Measurements from ENCODE around the gene CENPF.

CENPF gene

DNA sequence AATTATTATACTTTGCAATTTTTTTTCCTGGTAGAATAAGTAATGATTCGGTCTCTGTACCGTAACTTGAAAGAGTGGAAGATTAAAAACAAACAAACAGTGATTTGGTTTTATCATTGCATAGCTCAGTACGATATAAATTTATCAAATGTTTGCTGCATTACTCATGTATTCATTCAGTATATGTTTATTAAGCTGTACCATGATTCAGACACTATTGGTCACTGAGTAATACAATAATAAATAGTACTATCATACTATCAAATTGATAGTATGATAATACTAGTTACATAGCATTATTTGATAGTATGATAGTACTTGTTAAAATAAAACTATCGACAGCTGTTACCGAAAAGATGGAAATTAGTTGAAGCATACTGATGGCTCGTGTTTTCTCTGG lies 12.1 kb downstream of the CENPF start:
- H3K4me3 ChIP-seq (ENCODE audit: control insufficient read depth, low read depth, low read length), result no peak overlapping the region
- DNase-seq (ENCODE audit: low read depth), result no peak

GRCh38 chr1:214615871-214616270 lies 12.9 kb downstream of the CENPF start:
- TF ChIP-seq, protein P1, sequence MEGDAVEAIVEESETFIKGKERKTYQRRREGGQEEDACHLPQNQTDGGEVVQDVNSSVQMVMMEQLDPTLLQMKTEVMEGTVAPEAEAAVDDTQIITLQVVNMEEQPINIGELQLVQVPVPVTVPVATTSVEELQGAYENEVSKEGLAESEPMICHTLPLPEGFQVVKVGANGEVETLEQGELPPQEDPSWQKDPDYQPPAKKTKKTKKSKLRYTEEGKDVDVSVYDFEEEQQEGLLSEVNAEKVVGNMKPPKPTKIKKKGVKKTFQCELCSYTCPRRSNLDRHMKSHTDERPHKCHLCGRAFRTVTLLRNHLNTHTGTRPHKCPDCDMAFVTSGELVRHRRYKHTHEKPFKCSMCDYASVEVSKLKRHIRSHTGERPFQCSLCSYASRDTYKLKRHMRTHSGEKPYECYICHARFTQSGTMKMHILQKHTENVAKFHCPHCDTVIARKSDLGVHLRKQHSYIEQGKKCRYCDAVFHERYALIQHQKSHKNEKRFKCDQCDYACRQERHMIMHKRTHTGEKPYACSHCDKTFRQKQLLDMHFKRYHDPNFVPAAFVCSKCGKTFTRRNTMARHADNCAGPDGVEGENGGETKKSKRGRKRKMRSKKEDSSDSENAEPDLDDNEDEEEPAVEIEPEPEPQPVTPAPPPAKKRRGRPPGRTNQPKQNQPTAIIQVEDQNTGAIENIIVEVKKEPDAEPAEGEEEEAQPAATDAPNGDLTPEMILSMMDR (IDR thresholded peaks at IDR 0.05; ENCODE audit: control insufficient read depth, insufficient read depth, low read depth, low read length, missing control alignments), result no peak
- peak; percentile 4 for DNase-seq (ENCODE audit: low read depth)
- H3K4me3 ChIP-seq (ENCODE audit: control insufficient read depth, low read depth, low read length), result no peak overlapping the region

More for the DNA sequence above, 12.1 kb downstream of the CENPF start:
- TF ChIP-seq, protein P1 (IDR thresholded peaks at IDR 0.05; ENCODE audit: control insufficient read depth, insufficient read depth, low read depth, low read length, missing control alignments), result no peak

- TF ChIP-seq, protein P1 (IDR thresholded peaks at IDR 0.05; ENCODE audit: control insufficient read depth, insufficient read depth, low read depth, low read length, missing control alignments), result no peak
- no peak for DNase-seq (ENCODE audit: low read depth)
- no peak overlapping the region for H3K4me3 ChIP-seq (ENCODE audit: control insufficient read depth, low read depth, low read length)
Observed at GRCh38 chr1:214617246-214617645, 14.3 kb downstream of the CENPF start.

GRCh38 chr1:214617843-214618242 lies 14.8 kb downstream of the CENPF start:
- no peak for DNase-seq (ENCODE audit: low read depth)
- TF ChIP-seq, protein P1 (IDR thresholded peaks at IDR 0.05; ENCODE audit: control insufficient read depth, insufficient read depth, low read depth, low read length, missing control alignments), result no peak
- H3K4me3 ChIP-seq (ENCODE audit: control insufficient read depth, low read depth, low read length), result no peak overlapping the region

GRCh38 chr1:214621236-214621635 lies 18.2 kb downstream of the CENPF start:
- TF ChIP-seq, protein P1 (IDR thresholded peaks at IDR 0.05; ENCODE audit: control insufficient read depth, insufficient read depth, low read depth, low read length, missing control alignments), result no peak
- DNase-seq (ENCODE audit: low read depth), result no peak
- H3K4me3 ChIP-seq (ENCODE audit: control insufficient read depth, low read depth, low read length), result no peak overlapping the region

DNA sequence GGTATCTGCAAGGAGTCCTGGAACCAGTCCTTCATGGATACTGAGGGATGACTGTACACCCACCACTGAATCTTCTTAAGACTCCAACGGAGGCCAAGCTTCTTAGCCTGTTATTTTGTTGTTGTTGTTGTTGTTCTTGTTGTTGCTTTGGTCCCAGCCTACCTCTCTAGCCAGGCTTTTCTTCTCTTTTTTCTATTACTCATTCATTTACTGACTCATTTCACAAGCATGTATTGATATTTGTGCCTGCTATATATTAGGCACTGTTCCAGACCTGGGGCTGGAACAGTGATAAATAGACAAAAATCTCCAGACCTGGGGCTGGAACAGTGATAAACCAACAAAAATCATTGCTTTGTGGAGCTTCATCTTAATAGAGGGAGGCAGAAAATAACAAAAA lies 20.4 kb downstream of the CENPF start:
- no peak for DNase-seq (ENCODE audit: low read depth)
- H3K4me3 ChIP-seq (ENCODE audit: control insufficient read depth, low read depth, low read length), result no peak overlapping the region
- TF ChIP-seq, protein P1 (IDR thresholded peaks at IDR 0.05; ENCODE audit: control insufficient read depth, insufficient read depth, low read depth, low read length, missing control alignments), result no peak

DNA sequence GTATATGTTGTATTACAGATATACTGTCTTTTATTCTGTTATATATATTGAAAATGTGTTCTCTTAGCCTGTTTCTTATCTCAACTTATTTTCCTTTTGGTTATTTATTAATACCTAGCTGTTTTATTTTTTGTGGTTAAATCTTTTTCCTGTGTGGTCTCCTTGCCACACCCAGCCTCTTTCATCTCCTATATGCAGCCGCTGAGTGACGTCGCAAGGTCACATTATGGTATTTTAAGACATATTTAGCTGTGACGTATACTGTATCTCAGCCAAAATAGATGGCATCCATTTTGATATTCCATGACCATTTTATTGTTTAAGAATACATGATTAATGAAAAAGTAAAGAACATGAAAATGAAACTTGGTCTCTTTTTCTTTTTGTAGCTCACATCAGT lies 29.1 kb downstream of the CENPF start:
- TF ChIP-seq, protein P1 (IDR thresholded peaks at IDR 0.05; ENCODE audit: control insufficient read depth, insufficient read depth, low read depth, low read length, missing control alignments), result no peak
- no peak for DNase-seq (ENCODE audit: low read depth)
- H3K4me3 ChIP-seq (ENCODE audit: control insufficient read depth, low read depth, low read length), result no peak overlapping the region

Measured in AG09309 (cell line).